HEK293 (cell line): ENCODE results near the gene KIF23.

Experiments used
- BCL11B ChIP-seq: fragments of 450-650 bp; formaldehyde crosslinking; IDR thresholded peaks from 2 replicates; pipeline ENCODE4 v1.5.1; 2016; ENCODE audit warnings: low read depth, missing biosample characterization, missing genetic modification characterization
- IKZF3 ChIP-seq: fragments of 450-650 bp; IDR thresholded peaks from 2 replicates; pipeline ENCODE4 v1.5.0; 2018; ENCODE audit warnings: missing biosample characterization, mild to moderate bottlenecking, missing genetic modification characterization, moderate library complexity
- MYNN ChIP-seq: fragments of 450-650 bp; formaldehyde crosslinking; IDR thresholded peaks from 2 replicates; pipeline ENCODE4 v1.5.1; 2016; ENCODE audit warnings: missing biosample characterization, missing genetic modification characterization, borderline replicate concordance
- PRDM1 ChIP-seq: fragments of 450-650 bp; formaldehyde crosslinking; IDR thresholded peaks from 2 replicates; pipeline ENCODE4; 2016; ENCODE audit warnings: missing biosample characterization, missing genetic modification characterization
- REPIN1 ChIP-seq: fragments of 450-650 bp; formaldehyde crosslinking; IDR thresholded peaks from 2 replicates; pipeline ENCODE4 v1.5.1; 2017; ENCODE audit warnings: missing biosample characterization, missing genetic modification characterization, low read depth
- YY2 ChIP-seq: fragments of 450-650 bp; formaldehyde crosslinking; IDR thresholded peaks from 2 replicates; pipeline ENCODE4 v1.5.1; 2016; ENCODE audit warnings: missing biosample characterization, missing genetic modification characterization
- ZBTB17 ChIP-seq: fragments of 450-650 bp; formaldehyde crosslinking; IDR thresholded peaks from 2 replicates; pipeline ENCODE4 v1.5.1; 2016; ENCODE audit warnings: missing biosample characterization, missing genetic modification characterization
- ZBTB48 ChIP-seq: fragments of 450-650 bp; formaldehyde crosslinking; IDR thresholded peaks from 2 replicates; pipeline ENCODE4 v1.5.1; 2016; ENCODE audit warnings: missing biosample characterization, missing genetic modification characterization
- ZFP37 ChIP-seq: fragments of 450-650 bp; formaldehyde crosslinking; IDR thresholded peaks from 2 replicates; pipeline ENCODE4 v1.5.1; 2016; ENCODE audit warnings: missing biosample characterization, missing genetic modification characterization
- ZNF10 ChIP-seq: fragments of 450-650 bp; formaldehyde crosslinking; IDR thresholded peaks from 2 replicates; pipeline ENCODE4 v1.5.1; 2017; ENCODE audit warnings: missing biosample characterization, missing genetic modification characterization
- ZNF138 ChIP-seq: fragments of 450-650 bp; formaldehyde crosslinking; IDR thresholded peaks from 2 replicates; pipeline ENCODE4 v1.5.1; 2016; ENCODE audit warnings: missing biosample characterization, missing genetic modification characterization, borderline replicate concordance
- ZNF266 ChIP-seq: fragments of 450-650 bp; formaldehyde crosslinking; IDR thresholded peaks from 2 replicates; pipeline ENCODE4 v1.5.1; 2016; ENCODE audit warnings: missing biosample characterization, missing genetic modification characterization, low read depth
- ZNF350 ChIP-seq: fragments of 450-650 bp; formaldehyde crosslinking; IDR thresholded peaks from 2 replicates; pipeline ENCODE4 v1.5.0; 2017; ENCODE audit warnings: missing biosample characterization, mild to moderate bottlenecking, missing genetic modification characterization
- ZNF426 ChIP-seq: fragments of 450-650 bp; formaldehyde crosslinking; IDR thresholded peaks from 2 replicates; pipeline ENCODE4 v1.5.1; 2017; ENCODE audit warnings: missing biosample characterization, missing genetic modification characterization, mild to moderate bottlenecking, inconsistent platforms, moderate library complexity
- ZNF473 ChIP-seq: fragments of 450-650 bp; formaldehyde crosslinking; IDR thresholded peaks from 2 replicates; pipeline ENCODE4 v1.5.1; 2017; ENCODE audit warnings: missing biosample characterization, missing genetic modification characterization
- ZNF501 ChIP-seq: fragments of 450-650 bp; formaldehyde crosslinking; IDR thresholded peaks from 2 replicates; pipeline ENCODE4 v1.5.1; 2016; ENCODE audit warnings: missing biosample characterization, missing genetic modification characterization
- ZNF521 ChIP-seq: fragments of 450-650 bp; formaldehyde crosslinking; IDR thresholded peaks from 2 replicates; pipeline ENCODE4 v1.5.1; 2017; ENCODE audit warnings: missing biosample characterization, mild to moderate bottlenecking, missing genetic modification characterization
- ZNF600 ChIP-seq: fragments of 450-650 bp; formaldehyde crosslinking; IDR thresholded peaks from 2 replicates; pipeline ENCODE4 v1.5.1; 2016; ENCODE audit warnings: missing biosample characterization, missing genetic modification characterization
- ZNF621 ChIP-seq: fragments of 450-650 bp; formaldehyde crosslinking; IDR thresholded peaks from 2 replicates; pipeline ENCODE4 v1.5.1; 2017; ENCODE audit warnings: missing biosample characterization, missing genetic modification characterization
- ZNF658 ChIP-seq: fragments of 450-650 bp; formaldehyde crosslinking; IDR thresholded peaks from 2 replicates; pipeline ENCODE4; 2016; ENCODE audit warnings: missing biosample characterization, missing genetic modification characterization
- TF ChIP-seq, protein P1 (sequence below): fragments of 450-650 bp; formaldehyde crosslinking; IDR thresholded peaks from 2 replicates; pipeline ENCODE4 v1.5.1; 2016; ENCODE audit warnings: missing biosample characterization, missing genetic modification characterization
- TF ChIP-seq, protein P2 (sequence below): fragments of 450-650 bp; IDR thresholded peaks from 2 replicates; pipeline ENCODE4 v1.5.1; 2018; ENCODE audit warnings: missing biosample characterization, mild to moderate bottlenecking, missing genetic modification characterization
- TF ChIP-seq, protein P3 (sequence below): fragments of 450-650 bp; formaldehyde crosslinking; IDR thresholded peaks from 2 replicates; pipeline ENCODE4 v1.5.1; 2016; ENCODE audit warnings: missing biosample characterization, missing genetic modification characterization
- TF ChIP-seq, protein P4 (sequence below): fragments of 450-650 bp; formaldehyde crosslinking; IDR thresholded peaks from 2 replicates; pipeline ENCODE4 v1.5.1; 2016; ENCODE audit warnings: missing biosample characterization, missing genetic modification characterization
- TF ChIP-seq, protein P5 (sequence below): sonication (generic); formaldehyde crosslinking; IDR thresholded peaks from 2 replicates; pipeline ENCODE4 v1.8.1; 2022; ENCODE audit warnings: mild to moderate bottlenecking, moderate library complexity, missing genetic modification reagents
- TF ChIP-seq, protein P6 (sequence below): fragments of 450-650 bp; IDR thresholded peaks from 2 replicates; pipeline ENCODE4 v1.5.1; 2018; ENCODE audit warnings: missing biosample characterization, missing genetic modification characterization
- TF ChIP-seq, protein P7 (sequence below): fragments of 450-650 bp; formaldehyde crosslinking; IDR thresholded peaks from 2 replicates; pipeline ENCODE4 v1.5.1; 2016; ENCODE audit warnings: missing biosample characterization, missing genetic modification characterization, borderline replicate concordance
- TF ChIP-seq, protein P8 (sequence below): fragments of 450-650 bp; formaldehyde crosslinking; IDR thresholded peaks from 2 replicates; pipeline ENCODE4 v1.5.1; 2016; ENCODE audit warnings: missing biosample characterization, missing genetic modification characterization

Gene KIF23

DNA sequence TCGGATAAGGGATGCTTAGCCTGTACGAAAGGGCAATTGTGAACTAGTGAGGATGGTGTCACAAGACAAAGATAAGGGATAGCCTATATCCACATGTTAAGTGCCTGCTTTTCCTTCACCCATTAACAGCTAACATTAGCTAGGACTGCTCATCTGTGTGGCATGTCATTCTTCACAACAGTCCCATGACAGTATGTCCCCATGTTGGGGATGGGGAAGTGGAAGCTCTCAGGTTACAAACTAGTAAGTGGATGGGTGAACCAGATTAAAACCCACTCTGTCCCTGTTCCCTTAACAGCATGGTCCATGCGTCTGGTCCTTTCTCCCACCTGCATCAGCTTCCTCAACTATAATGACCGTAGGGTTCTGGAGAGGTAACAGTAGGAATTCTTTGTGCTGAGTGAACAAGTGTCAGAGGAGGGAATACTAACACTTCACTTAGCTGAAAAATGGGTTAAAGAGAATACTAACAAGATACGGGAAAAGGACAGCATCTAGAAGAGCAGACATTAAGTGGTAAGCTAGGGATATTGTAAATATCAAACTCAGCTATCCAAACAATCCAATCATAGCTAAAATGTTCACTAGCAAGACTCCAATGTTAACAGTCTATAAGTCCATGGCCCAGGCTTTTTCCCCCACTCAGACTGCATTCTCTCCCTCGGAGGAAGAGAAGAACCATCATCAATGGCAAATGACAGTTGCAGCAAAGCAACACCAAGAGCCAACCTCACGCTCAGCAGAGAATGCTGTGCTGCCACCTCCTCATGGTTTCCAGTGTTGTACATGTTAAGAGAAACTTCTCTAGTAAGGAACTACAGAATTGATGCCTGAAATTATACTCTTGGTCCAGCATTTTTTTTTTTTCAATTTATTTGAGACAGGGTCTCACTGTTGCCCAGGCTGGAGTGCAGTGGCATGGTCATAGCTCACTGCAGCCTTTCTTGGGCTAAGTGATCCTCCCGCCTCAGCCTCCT lies 43.4 kb downstream of the KIF23 start (continued):
- TF ChIP-seq ZNF501 (tag by site-specific recombination) (0 out of 2 replicates have a peak, but pooled peaks have one; percentile 15), ZNF621 (tag by site-specific recombination) (no peak), PRDM1 (tag by site-specific recombination) (peak; percentile 49; the same call in 1 of the 2 replicates), ZNF473 (tag by site-specific recombination) (no peak), BCL11B (no peak), ZNF350 (tag by site-specific recombination) (no peak), ZNF10 (tag by site-specific recombination) (peak; percentile 80; the same call in 1 of the 2 replicates), ZBTB48 (peak; percentile 40; the same call in 1 of the 2 replicates), ZNF138 (tag by site-specific recombination) (no peak), ZNF266 (tag by site-specific recombination) (no peak), REPIN1 (tag by site-specific recombination) (no peak), ZNF521 (tag by site-specific recombination) (no peak), MYNN (tag by site-specific recombination) (no peak), ZBTB17 (tag by site-specific recombination) (peak; percentile 84), IKZF3 (tag by site-specific recombination) (peak; percentile 61), ZNF426 (tag by site-specific recombination) (no peak), ZFP37 (tag by site-specific recombination) (no peak), ZNF658 (tag by site-specific recombination) (no peak), YY2 (tag by site-specific recombination) (no peak), ZNF600 (tag by site-specific recombination) (peak; percentile 58)
- TF ChIP-seq, protein P1, sequence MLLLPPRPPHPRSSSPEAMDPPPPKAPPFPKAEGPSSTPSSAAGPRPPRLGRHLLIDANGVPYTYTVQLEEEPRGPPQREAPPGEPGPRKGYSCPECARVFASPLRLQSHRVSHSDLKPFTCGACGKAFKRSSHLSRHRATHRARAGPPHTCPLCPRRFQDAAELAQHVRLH (tag by site-specific recombination) = no peak
- TF ChIP-seq, protein P2, sequence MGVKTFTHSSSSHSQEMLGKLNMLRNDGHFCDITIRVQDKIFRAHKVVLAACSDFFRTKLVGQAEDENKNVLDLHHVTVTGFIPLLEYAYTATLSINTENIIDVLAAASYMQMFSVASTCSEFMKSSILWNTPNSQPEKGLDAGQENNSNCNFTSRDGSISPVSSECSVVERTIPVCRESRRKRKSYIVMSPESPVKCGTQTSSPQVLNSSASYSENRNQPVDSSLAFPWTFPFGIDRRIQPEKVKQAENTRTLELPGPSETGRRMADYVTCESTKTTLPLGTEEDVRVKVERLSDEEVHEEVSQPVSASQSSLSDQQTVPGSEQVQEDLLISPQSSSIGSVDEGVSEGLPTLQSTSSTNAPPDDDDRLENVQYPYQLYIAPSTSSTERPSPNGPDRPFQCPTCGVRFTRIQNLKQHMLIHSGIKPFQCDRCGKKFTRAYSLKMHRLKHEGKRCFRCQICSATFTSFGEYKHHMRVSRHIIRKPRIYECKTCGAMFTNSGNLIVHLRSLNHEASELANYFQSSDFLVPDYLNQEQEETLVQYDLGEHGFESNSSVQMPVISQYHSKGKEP (tag by site-specific recombination) = no peak; the same call in 1 of the 2 replicates
- TF ChIP-seq, protein P3, sequence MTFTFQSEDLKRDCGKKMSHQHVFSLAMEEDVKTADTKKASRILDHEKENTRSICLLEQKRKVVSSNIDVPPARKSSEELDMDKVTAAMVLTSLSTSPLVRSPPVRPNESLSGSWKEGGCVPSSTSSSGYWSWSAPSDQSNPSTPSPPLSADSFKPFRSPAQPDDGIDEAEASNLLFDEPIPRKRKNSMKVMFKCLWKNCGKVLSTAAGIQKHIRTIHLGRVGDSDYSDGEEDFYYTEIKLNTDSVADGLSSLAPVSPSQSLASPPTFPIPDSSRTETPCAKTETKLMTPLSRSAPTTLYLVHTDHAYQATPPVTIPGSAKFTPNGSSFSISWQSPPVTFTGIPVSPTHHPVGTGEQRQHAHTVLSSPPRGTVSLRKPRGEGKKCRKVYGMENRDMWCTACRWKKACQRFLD (tag by site-specific recombination) = no peak
- TF ChIP-seq, protein P4, sequence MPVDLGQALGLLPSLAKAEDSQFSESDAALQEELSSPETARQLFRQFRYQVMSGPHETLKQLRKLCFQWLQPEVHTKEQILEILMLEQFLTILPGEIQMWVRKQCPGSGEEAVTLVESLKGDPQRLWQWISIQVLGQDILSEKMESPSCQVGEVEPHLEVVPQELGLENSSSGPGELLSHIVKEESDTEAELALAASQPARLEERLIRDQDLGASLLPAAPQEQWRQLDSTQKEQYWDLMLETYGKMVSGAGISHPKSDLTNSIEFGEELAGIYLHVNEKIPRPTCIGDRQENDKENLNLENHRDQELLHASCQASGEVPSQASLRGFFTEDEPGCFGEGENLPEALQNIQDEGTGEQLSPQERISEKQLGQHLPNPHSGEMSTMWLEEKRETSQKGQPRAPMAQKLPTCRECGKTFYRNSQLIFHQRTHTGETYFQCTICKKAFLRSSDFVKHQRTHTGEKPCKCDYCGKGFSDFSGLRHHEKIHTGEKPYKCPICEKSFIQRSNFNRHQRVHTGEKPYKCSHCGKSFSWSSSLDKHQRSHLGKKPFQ (tag by site-specific recombination) = no peak
- TF ChIP-seq, protein P5, sequence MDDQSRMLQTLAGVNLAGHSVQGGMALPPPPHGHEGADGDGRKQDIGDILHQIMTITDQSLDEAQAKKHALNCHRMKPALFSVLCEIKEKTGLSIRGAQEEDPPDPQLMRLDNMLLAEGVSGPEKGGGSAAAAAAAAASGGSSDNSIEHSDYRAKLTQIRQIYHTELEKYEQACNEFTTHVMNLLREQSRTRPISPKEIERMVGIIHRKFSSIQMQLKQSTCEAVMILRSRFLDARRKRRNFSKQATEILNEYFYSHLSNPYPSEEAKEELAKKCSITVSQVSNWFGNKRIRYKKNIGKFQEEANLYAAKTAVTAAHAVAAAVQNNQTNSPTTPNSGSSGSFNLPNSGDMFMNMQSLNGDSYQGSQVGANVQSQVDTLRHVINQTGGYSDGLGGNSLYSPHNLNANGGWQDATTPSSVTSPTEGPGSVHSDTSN (CRISPR knock-in tag) = no peak
- TF ChIP-seq, protein P6, sequence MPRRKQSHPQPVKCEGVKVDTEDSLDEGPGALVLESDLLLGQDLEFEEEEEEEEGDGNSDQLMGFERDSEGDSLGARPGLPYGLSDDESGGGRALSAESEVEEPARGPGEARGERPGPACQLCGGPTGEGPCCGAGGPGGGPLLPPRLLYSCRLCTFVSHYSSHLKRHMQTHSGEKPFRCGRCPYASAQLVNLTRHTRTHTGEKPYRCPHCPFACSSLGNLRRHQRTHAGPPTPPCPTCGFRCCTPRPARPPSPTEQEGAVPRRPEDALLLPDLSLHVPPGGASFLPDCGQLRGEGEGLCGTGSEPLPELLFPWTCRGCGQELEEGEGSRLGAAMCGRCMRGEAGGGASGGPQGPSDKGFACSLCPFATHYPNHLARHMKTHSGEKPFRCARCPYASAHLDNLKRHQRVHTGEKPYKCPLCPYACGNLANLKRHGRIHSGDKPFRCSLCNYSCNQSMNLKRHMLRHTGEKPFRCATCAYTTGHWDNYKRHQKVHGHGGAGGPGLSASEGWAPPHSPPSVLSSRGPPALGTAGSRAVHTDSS (tag by site-specific recombination) = no peak
- TF ChIP-seq, protein P7, sequence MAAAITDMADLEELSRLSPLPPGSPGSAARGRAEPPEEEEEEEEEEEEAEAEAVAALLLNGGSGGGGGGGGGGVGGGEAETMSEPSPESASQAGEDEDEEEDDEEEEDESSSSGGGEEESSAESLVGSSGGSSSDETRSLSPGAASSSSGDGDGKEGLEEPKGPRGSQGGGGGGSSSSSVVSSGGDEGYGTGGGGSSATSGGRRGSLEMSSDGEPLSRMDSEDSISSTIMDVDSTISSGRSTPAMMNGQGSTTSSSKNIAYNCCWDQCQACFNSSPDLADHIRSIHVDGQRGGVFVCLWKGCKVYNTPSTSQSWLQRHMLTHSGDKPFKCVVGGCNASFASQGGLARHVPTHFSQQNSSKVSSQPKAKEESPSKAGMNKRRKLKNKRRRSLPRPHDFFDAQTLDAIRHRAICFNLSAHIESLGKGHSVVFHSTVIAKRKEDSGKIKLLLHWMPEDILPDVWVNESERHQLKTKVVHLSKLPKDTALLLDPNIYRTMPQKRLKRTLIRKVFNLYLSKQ (tag by site-specific recombination) = no peak
- TF ChIP-seq, protein P8, sequence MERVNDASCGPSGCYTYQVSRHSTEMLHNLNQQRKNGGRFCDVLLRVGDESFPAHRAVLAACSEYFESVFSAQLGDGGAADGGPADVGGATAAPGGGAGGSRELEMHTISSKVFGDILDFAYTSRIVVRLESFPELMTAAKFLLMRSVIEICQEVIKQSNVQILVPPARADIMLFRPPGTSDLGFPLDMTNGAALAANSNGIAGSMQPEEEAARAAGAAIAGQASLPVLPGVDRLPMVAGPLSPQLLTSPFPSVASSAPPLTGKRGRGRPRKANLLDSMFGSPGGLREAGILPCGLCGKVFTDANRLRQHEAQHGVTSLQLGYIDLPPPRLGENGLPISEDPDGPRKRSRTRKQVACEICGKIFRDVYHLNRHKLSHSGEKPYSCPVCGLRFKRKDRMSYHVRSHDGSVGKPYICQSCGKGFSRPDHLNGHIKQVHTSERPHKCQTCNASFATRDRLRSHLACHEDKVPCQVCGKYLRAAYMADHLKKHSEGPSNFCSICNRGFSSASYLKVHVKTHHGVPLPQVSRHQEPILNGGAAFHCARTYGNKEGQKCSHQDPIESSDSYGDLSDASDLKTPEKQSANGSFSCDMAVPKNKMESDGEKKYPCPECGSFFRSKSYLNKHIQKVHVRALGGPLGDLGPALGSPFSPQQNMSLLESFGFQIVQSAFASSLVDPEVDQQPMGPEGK = peak; percentile 52
